Astrocyte of the cerebellum (primary cell): ENCODE data around the gene UQCRC1.

ENCODE experiments used
- DNase-seq: peaks from one replicate; pipeline ENCODE4 v3.0.0-alpha.2; 2011; ENCODE audit warnings: low read depth
- H3K4me3 ChIP-seq: 2 replicates; pipeline ENCODE4 v1.5.1; 2011; ENCODE audit warnings: mild to moderate bottlenecking, low read depth, low read length, moderate library complexity
- CTCF ChIP-seq: IDR thresholded peaks from 2 replicates; pipeline ENCODE4 v1.5.1; 2012; ENCODE audit warnings: low read length, low read depth, moderate library complexity, mild to moderate bottlenecking; ENCODE audit errors: missing control alignments
- in situ Hi-C: cut with HindIII; loops from 2 replicates; pipeline ENCODE4 v1.10.0; 2017; ENCODE audit warnings: low sequenced_read_pairs

The UQCRC1 gene

GRCh38 chr3:48558493-48559134 is 50.8 kb downstream of the UQCRC1 start:
- no peak overlapping the region for H3K4me3 ChIP-seq
- no peak for TF ChIP-seq CTCF
- no peak for DNase-seq
- in situ Hi-C loops = loop anchor here (10.0 kb wide), 1 partner anchor 76 kb away; the partner anchor contains the start of gene SLC26A6

DNA sequence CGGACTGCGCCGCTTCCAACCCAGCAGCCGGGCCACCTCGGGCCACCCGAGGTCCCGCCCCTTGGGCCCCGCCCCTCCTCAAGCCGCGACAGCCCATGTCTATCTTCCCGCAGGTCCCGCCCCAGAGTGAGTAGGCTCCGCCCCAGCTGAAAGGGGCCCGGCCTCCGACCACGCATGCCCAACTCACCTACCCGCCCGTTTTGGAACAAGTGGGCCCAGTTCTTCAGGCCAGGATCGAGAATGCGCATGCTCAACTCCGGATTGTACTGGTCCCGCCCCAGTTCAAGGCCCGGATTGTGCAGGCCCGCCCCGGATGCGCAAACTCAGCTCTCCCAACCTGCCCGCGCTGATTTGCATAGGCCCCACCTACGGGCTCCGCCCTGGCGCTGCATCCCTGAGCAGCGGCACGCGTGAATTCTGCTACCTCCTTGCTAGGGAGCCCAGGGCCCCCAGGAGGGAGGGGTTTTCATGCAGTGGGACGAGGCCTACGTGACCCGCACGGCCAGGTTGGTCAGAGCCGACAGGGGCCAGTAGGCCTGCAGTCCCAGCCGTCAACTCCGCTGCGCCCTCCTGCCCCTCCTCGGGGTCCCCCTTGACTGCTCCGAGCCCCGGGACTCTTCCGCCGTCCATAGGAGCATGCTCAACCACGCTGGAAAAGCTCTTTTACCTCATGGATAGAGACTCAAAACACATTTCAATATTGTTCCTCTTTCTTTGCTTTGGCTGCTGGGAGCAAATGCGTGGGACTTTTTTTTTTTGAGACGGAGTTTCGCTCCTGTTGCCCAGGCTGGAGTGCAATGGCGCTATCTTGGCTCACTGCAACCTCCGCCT is 52.4 kb downstream of the UQCRC1 start, which contains the start of gene PFKFB4:
PFKFB4 (minus strand) TSS at position 8 of the 831 bp plus-strand sequence. CDS start 26 bp downstream, outside the sequence.
- no peak for TF ChIP-seq CTCF
- H3K4me3 ChIP-seq = peak within 1 kb of the TSS; percentile 67
- DNase-seq = peak; percentile 98
- in situ Hi-C loops = loop anchor here (10.0 kb wide), 1 partner anchor 78 kb away; the partner anchor contains the start of gene SLC26A6

- in situ Hi-C loops = loop anchor here (10.0 kb wide), 1 partner anchor 79 kb away; the partner anchor contains the start of gene SLC26A6
- peak overlapping the region; percentile 67 for H3K4me3 ChIP-seq
- no peak for TF ChIP-seq CTCF
- DNase-seq = no peak
These were observed 53.3 kb downstream of the UQCRC1 start for GRCh38 chr3:48555949-48556795.

GRCh38 chr3:48555231-48555948 is 54.1 kb downstream of the UQCRC1 start:
- DNase-seq = no peak
- TF ChIP-seq CTCF = no peak
- no peak overlapping the region for H3K4me3 ChIP-seq
- in situ Hi-C loops = loop anchor here (10.0 kb wide), 1 partner anchor 79 kb away; the partner anchor contains the start of gene SLC26A6

DNA sequence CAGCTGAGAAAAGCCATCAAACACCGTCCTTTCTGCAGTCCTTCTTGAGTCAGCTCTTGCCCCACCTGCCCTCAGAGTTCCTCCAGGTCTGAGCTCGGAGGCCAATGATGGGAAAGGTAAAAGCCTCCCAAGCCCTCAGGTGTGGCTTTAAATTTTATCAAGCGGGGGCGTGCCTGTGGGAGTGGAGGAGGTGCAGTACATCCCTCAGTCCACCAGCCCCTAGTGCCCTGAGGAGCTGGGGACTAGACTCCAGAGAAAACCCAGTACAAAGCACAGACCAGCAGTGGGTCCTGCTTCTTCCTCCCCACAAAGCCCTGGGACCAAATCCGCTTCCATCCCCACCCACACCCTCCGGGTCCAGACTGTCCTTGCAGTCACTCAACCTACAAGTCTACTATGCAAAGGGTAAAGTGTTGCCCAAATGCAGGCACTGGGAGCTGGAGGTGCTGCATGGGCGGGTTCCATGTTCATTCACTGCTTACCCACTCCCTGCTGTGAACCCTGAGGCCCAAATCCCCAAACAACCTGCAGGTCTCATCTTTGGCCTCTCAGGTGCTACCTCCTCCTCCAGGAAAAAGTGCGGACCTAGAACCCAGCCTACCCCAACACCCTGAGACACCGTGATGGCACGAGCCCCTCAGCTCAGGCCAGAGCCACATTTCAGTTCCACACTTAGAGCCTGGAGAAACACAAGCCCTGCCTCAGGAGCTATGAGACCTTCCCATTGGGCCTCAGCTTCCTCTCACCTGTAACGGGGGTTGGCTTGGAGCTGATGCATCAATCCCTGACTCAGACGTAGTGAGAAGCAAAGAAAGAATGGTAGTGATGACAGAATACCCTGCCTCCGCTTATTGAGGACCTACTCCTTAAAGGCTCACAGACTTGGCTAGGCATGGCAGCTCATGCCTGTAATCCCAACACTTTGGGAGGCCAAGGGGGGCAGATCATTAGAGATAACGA is 55.3 kb downstream of the UQCRC1 start:
- in situ Hi-C loops = loop anchor here (10.0 kb wide), 1 partner anchor 81 kb away; the partner anchor contains the start of gene SLC26A6
- no peak for DNase-seq
- H3K4me3 ChIP-seq = no peak overlapping the region
- no peak for TF ChIP-seq CTCF
